OCI-LY1 (cell line): Measurements from ENCODE around the gene PTPN21.

Experiments
- H2AFZ ChIP-seq: fragments of 200-600 bp; sonication (generic), shearing (Covaris generic); 2 replicates; pipeline ENCODE4 v1.6.0; 2014; ENCODE audit warnings: antibody characterized with exemption, mild to moderate bottlenecking, low read length
- H3F3A ChIP-seq: fragments of 200-600 bp; sonication (generic), shearing (Covaris generic); 2 replicates; pipeline ENCODE4 v1.6.0; 2014; ENCODE audit warnings: mild to moderate bottlenecking, antibody characterized with exemption, low read length, moderate library complexity; ENCODE audit not compliant: insufficient read depth
- H3K27ac ChIP-seq: fragments of 200-600 bp; sonication (generic); 2 replicates; pipeline ENCODE4 v1.5.1; 2014; ENCODE audit warnings: low read length, mixed run types, mild to moderate bottlenecking, low read depth; ENCODE audit not compliant: poor library complexity, severe bottlenecking
- H3K27me3 ChIP-seq: fragments of 200-600 bp; sonication (generic); 2 replicates; pipeline ENCODE4 v1.6.0; 2014; ENCODE audit warnings: antibody characterized with exemption, mild to moderate bottlenecking, low read length, moderate library complexity; ENCODE audit not compliant: insufficient read depth
- H3K36me3 ChIP-seq: fragments of 200-600 bp; sonication (generic); 2 replicates; pipeline ENCODE4 v1.6.1; 2014; ENCODE audit warnings: mild to moderate bottlenecking, antibody characterized with exemption, low read length, moderate library complexity, mixed read lengths; ENCODE audit not compliant: insufficient read depth
- H3K4me1 ChIP-seq: fragments of 200-600 bp; sonication (generic); 2 replicates; pipeline ENCODE4 v1.5.1; 2014; ENCODE audit warnings: mild to moderate bottlenecking, low read length, moderate library complexity; ENCODE audit not compliant: insufficient read depth, severe bottlenecking
- H3K4me2 ChIP-seq: fragments of 200-600 bp; sonication (generic), shearing (Covaris generic); 2 replicates; pipeline ENCODE4 v1.6.1; 2014; ENCODE audit warnings: low read length
- H3K4me3 ChIP-seq: fragments of 200-600 bp; sonication (generic); 2 replicates; pipeline ENCODE4 v1.5.1; 2014; ENCODE audit warnings: low read length, low read depth, mild to moderate bottlenecking, mixed read lengths; ENCODE audit not compliant: poor library complexity, severe bottlenecking
- H3K79me2 ChIP-seq: fragments of 200-600 bp; shearing (Covaris generic); 2 replicates; pipeline ENCODE4 v1.6.1; 2016; ENCODE audit warnings: mixed run types, low read length, mixed read lengths; ENCODE audit not compliant: insufficient read depth
- H3K9ac ChIP-seq: fragments of 200-600 bp; sonication (generic), shearing (Covaris generic); 2 replicates; pipeline ENCODE4 v1.6.1; 2014; ENCODE audit warnings: mild to moderate bottlenecking, low read length, mixed read lengths
- H3K9me2 ChIP-seq: fragments of 200-600 bp; sonication (generic), shearing (Covaris generic); 2 replicates; pipeline ENCODE4 v1.6.1; 2014; ENCODE audit warnings: low read depth, mild to moderate bottlenecking, low read length, mixed read lengths
- H3K9me3 ChIP-seq: fragments of 200-600 bp; shearing (Covaris generic); 2 replicates; pipeline ENCODE4 v1.6.1; 2014; ENCODE audit warnings: low read length, mixed read lengths
- H4K20me1 ChIP-seq: fragments of 200-600 bp; sonication (generic), shearing (Covaris generic); 2 replicates; pipeline ENCODE4 v1.6.0; 2016; ENCODE audit warnings: mild to moderate bottlenecking, low read length; ENCODE audit not compliant: insufficient read depth
- EZH2 ChIP-seq: fragments of 200-600 bp; sonication (generic), shearing (Covaris generic); IDR thresholded peaks from 2 replicates; pipeline ENCODE4 v1.8.0; 2017; ENCODE audit warnings: borderline replicate concordance, mixed run types, mild to moderate bottlenecking, antibody characterized with exemption, low read length, moderate library complexity, mixed read lengths
- TF ChIP-seq, protein P1 (sequence below): fragments of 200-600 bp; sonication (generic), shearing (Covaris generic); IDR thresholded peaks from 2 replicates; pipeline ENCODE4 v1.5.1; 2017; ENCODE audit warnings: mild to moderate bottlenecking, antibody characterized with exemption, low read length, moderate library complexity, mixed read lengths

Gene PTPN21

DNA sequence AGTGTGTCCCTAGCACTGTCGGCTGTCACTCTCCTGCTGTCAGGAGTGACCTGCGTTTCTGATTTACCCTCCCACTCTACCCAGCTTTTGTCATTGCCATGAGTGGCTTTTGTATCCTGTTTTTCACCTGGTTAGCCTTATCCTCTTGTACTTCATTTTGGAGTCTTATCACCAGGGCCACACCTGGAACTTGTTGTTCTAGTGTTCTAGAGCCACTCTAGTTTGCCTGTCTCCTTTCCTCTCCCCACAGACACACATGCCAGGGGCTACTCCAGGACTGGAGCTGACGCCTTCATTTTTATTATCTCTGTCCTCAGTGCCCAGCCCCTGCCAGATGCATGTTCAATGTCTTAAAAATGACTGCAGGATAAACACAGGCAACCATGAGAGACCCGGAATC, 42.2 kb upstream of the PTPN21 start:
- Histone ChIP-seq H3K4me2 (no peak overlapping the region), H3K27me3 (no peaks in the 10 kb centered on the region), H3F3A (no peaks in the 10 kb centered on the region; the same call in 1 of the 2 replicates), H3K9ac (no peak overlapping the region), H3K36me3 (peaks cover 57% of the 10 kb centered on the region), H3K4me3 (no peak overlapping the region), H3K79me2 (no peaks in the 10 kb centered on the region), H3K9me3 (no peaks in the 10 kb centered on the region), H3K9me2 (no peaks in the 10 kb centered on the region), H4K20me1 (no peaks in the 10 kb centered on the region), H2AFZ (no peak overlapping the region), H3K4me1 (peaks cover 8% of the 10 kb centered on the region), H3K27ac (no peak overlapping the region)
- TF ChIP-seq, protein P1, sequence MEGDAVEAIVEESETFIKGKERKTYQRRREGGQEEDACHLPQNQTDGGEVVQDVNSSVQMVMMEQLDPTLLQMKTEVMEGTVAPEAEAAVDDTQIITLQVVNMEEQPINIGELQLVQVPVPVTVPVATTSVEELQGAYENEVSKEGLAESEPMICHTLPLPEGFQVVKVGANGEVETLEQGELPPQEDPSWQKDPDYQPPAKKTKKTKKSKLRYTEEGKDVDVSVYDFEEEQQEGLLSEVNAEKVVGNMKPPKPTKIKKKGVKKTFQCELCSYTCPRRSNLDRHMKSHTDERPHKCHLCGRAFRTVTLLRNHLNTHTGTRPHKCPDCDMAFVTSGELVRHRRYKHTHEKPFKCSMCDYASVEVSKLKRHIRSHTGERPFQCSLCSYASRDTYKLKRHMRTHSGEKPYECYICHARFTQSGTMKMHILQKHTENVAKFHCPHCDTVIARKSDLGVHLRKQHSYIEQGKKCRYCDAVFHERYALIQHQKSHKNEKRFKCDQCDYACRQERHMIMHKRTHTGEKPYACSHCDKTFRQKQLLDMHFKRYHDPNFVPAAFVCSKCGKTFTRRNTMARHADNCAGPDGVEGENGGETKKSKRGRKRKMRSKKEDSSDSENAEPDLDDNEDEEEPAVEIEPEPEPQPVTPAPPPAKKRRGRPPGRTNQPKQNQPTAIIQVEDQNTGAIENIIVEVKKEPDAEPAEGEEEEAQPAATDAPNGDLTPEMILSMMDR = no peak
- TF ChIP-seq EZH2 = no peak

DNA sequence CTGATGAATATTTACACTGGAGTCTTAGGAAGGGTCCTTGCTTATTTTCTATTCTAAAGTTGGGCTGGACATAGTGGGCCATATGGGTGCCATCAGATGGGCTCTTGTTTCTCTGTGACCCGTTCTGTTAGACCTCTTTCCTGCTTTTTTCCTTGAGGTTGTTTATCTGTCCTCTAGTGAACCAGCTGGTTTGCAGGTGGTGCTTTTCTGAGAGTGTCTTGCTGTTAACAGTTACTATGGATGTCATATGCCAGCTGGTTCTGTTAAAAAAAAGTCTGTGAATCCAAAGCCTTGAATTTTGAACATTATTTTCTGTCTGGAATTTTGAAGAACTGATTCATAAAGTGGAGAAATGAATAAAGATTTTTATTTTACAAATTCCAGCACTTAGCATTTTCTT, 37.2 kb upstream of the PTPN21 start:
- peaks cover 63% of the 10 kb centered on the region for H3K36me3 ChIP-seq
- no peaks in the 10 kb centered on the region for H4K20me1 ChIP-seq
- H3K4me2 ChIP-seq = no peak overlapping the region
- H3K9me3 ChIP-seq = no peaks in the 10 kb centered on the region
- no peaks in the 10 kb centered on the region for H3K9me2 ChIP-seq
- H3K27ac ChIP-seq = no peak overlapping the region
- no peak overlapping the region for H2AFZ ChIP-seq
- no peaks in the 10 kb centered on the region for H3K79me2 ChIP-seq
- no peaks in the 10 kb centered on the region; the same call in 1 of the 2 replicates for H3F3A ChIP-seq
- no peak overlapping the region for H3K9ac ChIP-seq
- TF ChIP-seq, protein P1 = no peak
- no peak for TF ChIP-seq EZH2
- H3K4me3 ChIP-seq = no peak overlapping the region
- H3K27me3 ChIP-seq = no peaks in the 10 kb centered on the region
- no peaks in the 10 kb centered on the region for H3K4me1 ChIP-seq

DNA sequence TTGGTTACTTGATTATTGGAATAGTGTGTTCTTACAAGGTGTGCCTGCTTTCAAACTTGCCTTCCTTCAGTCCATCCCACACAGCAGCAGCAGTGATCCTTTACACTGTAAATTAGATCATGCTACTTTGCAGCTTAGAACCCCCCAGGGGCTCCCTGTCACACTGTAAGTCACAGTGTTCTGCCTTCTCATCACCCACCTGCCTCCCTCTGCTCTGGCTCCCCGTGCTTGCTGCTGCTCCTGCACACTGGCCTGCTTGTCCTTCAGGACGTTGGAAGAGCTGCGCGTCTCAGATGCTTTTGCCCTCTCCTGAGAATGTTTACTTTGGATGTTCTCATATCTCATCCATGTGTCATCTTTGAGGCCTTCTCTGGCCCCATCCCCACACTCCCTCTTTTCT, 35.4 kb upstream of the PTPN21 start:
- Histone ChIP-seq H3K27me3 (no peaks in the 10 kb centered on the region), H3K9me3 (no peaks in the 10 kb centered on the region), H3K4me3 (no peak overlapping the region), H3K27ac (no peak overlapping the region), H3K79me2 (no peaks in the 10 kb centered on the region), H3K9ac (no peak overlapping the region), H3K4me2 (no peak overlapping the region), H3K9me2 (no peaks in the 10 kb centered on the region), H3F3A (no peaks in the 10 kb centered on the region; the same call in 1 of the 2 replicates), H3K36me3 (peaks cover 54% of the 10 kb centered on the region), H4K20me1 (no peaks in the 10 kb centered on the region), H3K4me1 (no peaks in the 10 kb centered on the region), H2AFZ (no peak overlapping the region)
- TF ChIP-seq, protein P1 = no peak
- TF ChIP-seq EZH2 = no peak
